ENCODE results near the gene RTN4RL1. TPM values are rescaled to one million over a fixed set of nuclear protein-coding genes. Genes with fewer than 3 reads are reported as not detected.
A peak's percentile ranks its signal among the peaks of the same experiment; 100 is the strongest.

RTN4RL1 gene
- total RNA-seq, 2 experiments from 2014 or later, result 0.17 to 0.21 TPM

GRCh38 chr17:2008332-2009126, 16.6 kb downstream of the RTN4RL1 start:
- ChIA-PET CTCF (no interaction called here), POLR2A (no interaction called here)
- intact Hi-C loops (cut with micrococcal nuclease), result no loop called here
- no peak overlapping the region for H3K4me3 Mint-ChIP-seq
- no peak overlapping the region for H3K27ac Mint-ChIP-seq
- no peaks in the 10 kb centered on the region for H3K27me3 Mint-ChIP-seq
- no peaks in the 10 kb centered on the region for H3K9me3 Mint-ChIP-seq
- no peak for DNase-seq
- no peaks in the 10 kb centered on the region for H3K36me3 Mint-ChIP-seq
- no peaks in the 10 kb centered on the region for H3K4me1 Mint-ChIP-seq (ENCODE audit: low read depth)

- Mint-ChIP-seq H3K4me1 (ENCODE audit: low read depth) (no peaks in the 10 kb centered on the region), H3K27me3 (peaks cover 7% of the 10 kb centered on the region), H3K27ac (no peak overlapping the region), H3K9me3 (no peaks in the 10 kb centered on the region), H3K36me3 (no peaks in the 10 kb centered on the region), H3K4me3 (no peak overlapping the region)
- DNase-seq, result no peak
- CTCF ChIA-PET, result interaction anchor here (0.7 kb wide), 1 partner anchor 20 kb away, joined by 3 read pairs; the partner anchor contains the start of gene RTN4RL1
- POLR2A ChIA-PET, result no interaction called here
- intact Hi-C loops (cut with micrococcal nuclease), result no loop called here
These were observed 20.6 kb downstream of the RTN4RL1 start for GRCh38 chr17:2004435-2004952.

GRCh38 chr17:2003525-2003924, 21.6 kb downstream of the RTN4RL1 start:
- Mint-ChIP-seq H3K4me3 (no peak overlapping the region), H3K4me1 (ENCODE audit: low read depth) (peaks cover 2% of the 10 kb centered on the region), H3K9me3 (no peaks in the 10 kb centered on the region), H3K27me3 (peaks cover 14% of the 10 kb centered on the region), H3K27ac (no peak overlapping the region), H3K36me3 (no peaks in the 10 kb centered on the region)
- intact Hi-C loops (cut with micrococcal nuclease), result no loop called here
- ChIA-PET POLR2A (no interaction called here), CTCF (no interaction called here)
- DNase-seq, result no peak

GRCh38 chr17:2002767-2003329, 22.3 kb downstream of the RTN4RL1 start:
- H3K36me3 Mint-ChIP-seq, result no peaks in the 10 kb centered on the region
- no peaks in the 10 kb centered on the region for H3K9me3 Mint-ChIP-seq
- ChIA-PET CTCF (no interaction called here), POLR2A (no interaction called here)
- H3K27ac Mint-ChIP-seq, result no peak overlapping the region
- no peak overlapping the region for H3K4me3 Mint-ChIP-seq
- H3K4me1 Mint-ChIP-seq (ENCODE audit: low read depth), result peaks cover 2% of the 10 kb centered on the region
- intact Hi-C loops (cut with micrococcal nuclease), result no loop called here
- H3K27me3 Mint-ChIP-seq, result peaks cover 14% of the 10 kb centered on the region
- DNase-seq, result no peak

- ChIA-PET CTCF (no interaction called here), POLR2A (no interaction called here)
- peaks cover 2% of the 10 kb centered on the region for H3K4me1 Mint-ChIP-seq (ENCODE audit: low read depth)
- peaks cover 21% of the 10 kb centered on the region for H3K27me3 Mint-ChIP-seq
- H3K9me3 Mint-ChIP-seq, result no peaks in the 10 kb centered on the region
- no peak overlapping the region for H3K27ac Mint-ChIP-seq
- DNase-seq, result no peak
- intact Hi-C loops (cut with micrococcal nuclease), result no loop called here
- no peak overlapping the region for H3K4me3 Mint-ChIP-seq
- H3K36me3 Mint-ChIP-seq, result no peaks in the 10 kb centered on the region
These were observed 25.4 kb downstream of the RTN4RL1 start for GRCh38 chr17:1999557-2000251.

GRCh38 chr17:1997927-1998742, 27.0 kb downstream of the RTN4RL1 start:
- no peak overlapping the region for H3K27ac Mint-ChIP-seq
- H3K4me1 Mint-ChIP-seq (ENCODE audit: low read depth), result peaks cover 2% of the 10 kb centered on the region
- POLR2A ChIA-PET, result no interaction called here
- H3K27me3 Mint-ChIP-seq, result peaks cover 21% of the 10 kb centered on the region
- intact Hi-C loops (cut with micrococcal nuclease), result no loop called here
- H3K36me3 Mint-ChIP-seq, result no peaks in the 10 kb centered on the region
- CTCF ChIA-PET, result no interaction called here
- peak; percentile 16 for DNase-seq
- no peaks in the 10 kb centered on the region for H3K9me3 Mint-ChIP-seq
- H3K4me3 Mint-ChIP-seq, result no peak overlapping the region

- no peaks in the 10 kb centered on the region for H3K9me3 Mint-ChIP-seq
- ChIA-PET CTCF (no interaction called here), POLR2A (no interaction called here)
- no peak overlapping the region for H3K4me3 Mint-ChIP-seq
- intact Hi-C loops (cut with micrococcal nuclease), result no loop called here
- H3K36me3 Mint-ChIP-seq, result no peaks in the 10 kb centered on the region
- no peak for DNase-seq
- H3K4me1 Mint-ChIP-seq (ENCODE audit: low read depth), result peaks cover 2% of the 10 kb centered on the region
- peaks cover 21% of the 10 kb centered on the region for H3K27me3 Mint-ChIP-seq
- H3K27ac Mint-ChIP-seq, result no peak overlapping the region
These were observed 27.7 kb downstream of the RTN4RL1 start for GRCh38 chr17:1997289-1997926.

- POLR2A ChIA-PET, result no interaction called here
- intact Hi-C loops (cut with micrococcal nuclease), result no loop called here
- H3K4me3 Mint-ChIP-seq, result no peak overlapping the region
- peaks cover 21% of the 10 kb centered on the region for H3K27me3 Mint-ChIP-seq
- H3K4me1 Mint-ChIP-seq (ENCODE audit: low read depth), result peaks cover 2% of the 10 kb centered on the region
- CTCF ChIA-PET, result no interaction called here
- H3K36me3 Mint-ChIP-seq, result no peaks in the 10 kb centered on the region
- H3K27ac Mint-ChIP-seq, result no peak overlapping the region
- DNase-seq, result no peak
- no peaks in the 10 kb centered on the region for H3K9me3 Mint-ChIP-seq
These were observed 28.3 kb downstream of the RTN4RL1 start for GRCh38 chr17:1996800-1997288.

GRCh38 chr17:1995907-1996799, 29.0 kb downstream of the RTN4RL1 start:
- no peaks in the 10 kb centered on the region for H3K36me3 Mint-ChIP-seq
- DNase-seq, result no peak
- H3K9me3 Mint-ChIP-seq, result no peaks in the 10 kb centered on the region
- peaks cover 2% of the 10 kb centered on the region for H3K4me1 Mint-ChIP-seq (ENCODE audit: low read depth)
- peaks cover 21% of the 10 kb centered on the region for H3K27me3 Mint-ChIP-seq
- no peak overlapping the region for H3K27ac Mint-ChIP-seq
- no peak overlapping the region for H3K4me3 Mint-ChIP-seq
- POLR2A ChIA-PET, result no interaction called here
- intact Hi-C loops (cut with micrococcal nuclease), result no loop called here
- CTCF ChIA-PET, result no interaction called here

GRCh38 chr17:1995321-1995892, 29.7 kb downstream of the RTN4RL1 start:
- intact Hi-C loops (cut with micrococcal nuclease), result no loop called here
- Mint-ChIP-seq H3K27me3 (peaks cover 22% of the 10 kb centered on the region), H3K36me3 (no peaks in the 10 kb centered on the region), H3K4me3 (no peak overlapping the region), H3K27ac (no peak overlapping the region), H3K9me3 (no peaks in the 10 kb centered on the region), H3K4me1 (ENCODE audit: low read depth) (peaks cover 2% of the 10 kb centered on the region)
- DNase-seq, result no peak
- ChIA-PET CTCF (no interaction called here), POLR2A (no interaction called here)

- no peaks in the 10 kb centered on the region for H3K9me3 Mint-ChIP-seq
- CTCF ChIA-PET, result no interaction called here
- H3K4me1 Mint-ChIP-seq (ENCODE audit: low read depth), result peaks cover 2% of the 10 kb centered on the region
- no peaks in the 10 kb centered on the region for H3K36me3 Mint-ChIP-seq
- DNase-seq, result no peak
- H3K4me3 Mint-ChIP-seq, result no peak overlapping the region
- intact Hi-C loops (cut with micrococcal nuclease), result no loop called here
- H3K27ac Mint-ChIP-seq, result no peak overlapping the region
- POLR2A ChIA-PET, result no interaction called here
- peaks cover 17% of the 10 kb centered on the region for H3K27me3 Mint-ChIP-seq
These were observed 30.4 kb downstream of the RTN4RL1 start for GRCh38 chr17:1994707-1995106.

Data from activated CD4-positive, alpha-beta memory T cell treated with anti-CD3 and anti-CD28 coated beads for 36 hours (primary cell).